Vagina (tissue), 2 donors: ENCODE measurements around the gene F10. TPM values are rescaled to one million over a fixed set of nuclear protein-coding genes. Genes with fewer than 3 reads are reported as not detected.

Experiments used
- DNase-seq, 2 donors: peaks; one replicate each; pipeline ENCODE4 v3.0.0-alpha.2; 2017; ENCODE audit errors: extremely low spot score in 2 of 2
- H3K27ac ChIP-seq: fragments of 200-600 bp; sonication (generic); one replicate; pipeline ENCODE4 v1.5.1; 2019
- H3K27me3 ChIP-seq: fragments of 200-600 bp; sonication (generic); one replicate; pipeline ENCODE4 v1.5.1; 2019
- H3K36me3 ChIP-seq, 2 donors: fragments of 200-600 bp; sonication (generic); one replicate each; pipeline ENCODE4 v1.5.1; 2017 to 2019
- H3K4me1 ChIP-seq: fragments of 200-600 bp; sonication (generic); one replicate; pipeline ENCODE4 v1.5.1; 2019
- H3K4me3 ChIP-seq, 2 donors: fragments of 200-600 bp; sonication (generic); 1 replicate in 1 of 2; 2 replicates in 1 of 2; pipeline ENCODE4 v1.5.1; 2016 to 2019
- H3K9me3 ChIP-seq: fragments of 200-600 bp; sonication (generic); one replicate; pipeline ENCODE4 v1.5.1; 2019
- CTCF ChIP-seq, 3 experiments: fragments of 450-650 bp in 2 of 3; fragments of 200-600 bp in 1 of 3; sonication (generic) in 1 of 3; IDR thresholded peaks; one replicate each; pipeline ENCODE4 v1.5.1; 2017 to 2019; ENCODE audit warnings: antibody characterized with exemption in 3 of 3, mild to moderate bottlenecking in 2 of 3, moderate library complexity in 2 of 3
- POLR2A ChIP-seq, 2 donors: fragments of 450-650 bp; IDR thresholded peaks; one replicate each; pipeline ENCODE4 v1.6.1; 2017; ENCODE audit warnings: antibody characterized with exemption in 2 of 2, mild to moderate bottlenecking in 2 of 2, moderate library complexity in 2 of 2
- POLR2AphosphoS5 ChIP-seq, 2 donors: sonication (generic); formaldehyde crosslinking; IDR thresholded peaks; one replicate each; pipeline ENCODE4 v1.9.0; 2017; ENCODE audit warnings: antibody characterized with exemption in 2 of 2, mild to moderate bottlenecking in 2 of 2, low read depth in 1 of 2; ENCODE audit not compliant: insufficient read depth in 1 of 2
- intact Hi-C: fragments of 100-400 bp; cut with DNase I; formaldehyde crosslinking; loops from one replicate; pipeline ENCODE4 v1.15.1; 2023
- total RNA-seq: library from RNA; depleted of rRNA; stranded (reverse); fragments of >200 nt; gene quantifications from one replicate; pipeline ENCODE4 v1.2.3, GENCODE V29; 2016

F10 gene
- 16.7 TPM for total RNA-seq

GRCh38 chr13:113122550-113123225, at the start of gene F10:
Gene F10, plus strand, starts transcription at chr13:113122799. Its CDS starts 57 bp downstream, at chr13:113122856.
- H3K4me3 ChIP-seq, result peak within 1 kb of the TSS; percentile 38 to 39
- no peaks in the 10 kb centered on the region for H3K27me3 ChIP-seq
- H3K27ac ChIP-seq, result peak within 1 kb of the TSS; percentile 87
- no peaks in the 10 kb centered on the region for H3K9me3 ChIP-seq
- intact Hi-C loops, result no loop called here
- DNase-seq, result peak in 1 of 2 donors; percentile 87
- TF ChIP-seq CTCF (IDR thresholded peaks at IDR 0.05) (no peak), POLR2A (IDR thresholded peaks at IDR 0.05) (peak in 1 of 2 donors; percentile 17), POLR2AphosphoS5 (IDR thresholded peaks at IDR 0.05; ENCODE audit: insufficient read depth in 1 of 2, low read depth in 1 of 2) (peak in 1 of 2 donors; percentile 78)
- no peaks in the 10 kb centered on the region for H3K36me3 ChIP-seq
- peaks cover 18% of the 10 kb centered on the region for H3K4me1 ChIP-seq

GRCh38 chr13:113073942-113074341, 48.7 kb upstream of the F10 start:
- intact Hi-C loops, result no loop called here
- H3K4me3 ChIP-seq, result no peak overlapping the region
- H3K27me3 ChIP-seq, result no peaks in the 10 kb centered on the region
- TF ChIP-seq CTCF (IDR thresholded peaks at IDR 0.05) (no peak), POLR2A (IDR thresholded peaks at IDR 0.05) (no peak), POLR2AphosphoS5 (IDR thresholded peaks at IDR 0.05; ENCODE audit: insufficient read depth in 1 of 2, low read depth in 1 of 2) (no peak)
- DNase-seq, result no peak
- no peaks in the 10 kb centered on the region for H3K9me3 ChIP-seq
- H3K36me3 ChIP-seq, result peaks cover 0 to 11% of the 10 kb centered on the region in 2 donors
- no peaks in the 10 kb centered on the region for H3K4me1 ChIP-seq
- H3K27ac ChIP-seq, result no peak overlapping the region

GRCh38 chr13:113074401-113074800, 48.2 kb upstream of the F10 start:
- intact Hi-C loops, result no loop called here
- no peak for DNase-seq
- no peaks in the 10 kb centered on the region for H3K9me3 ChIP-seq
- TF ChIP-seq POLR2AphosphoS5 (IDR thresholded peaks at IDR 0.05; ENCODE audit: insufficient read depth in 1 of 2, low read depth in 1 of 2), result no peak
- no peak for TF ChIP-seq CTCF (IDR thresholded peaks at IDR 0.05)
- TF ChIP-seq POLR2A (IDR thresholded peaks at IDR 0.05), result no peak
- no peaks in the 10 kb centered on the region for H3K4me1 ChIP-seq
- H3K36me3 ChIP-seq, result peaks cover 0 to 11% of the 10 kb centered on the region in 2 donors
- H3K27me3 ChIP-seq, result no peaks in the 10 kb centered on the region
- H3K27ac ChIP-seq, result no peak overlapping the region
- no peak overlapping the region for H3K4me3 ChIP-seq

- no peak overlapping the region for H3K4me3 ChIP-seq
- no peak for DNase-seq
- H3K27me3 ChIP-seq, result no peaks in the 10 kb centered on the region
- TF ChIP-seq CTCF (IDR thresholded peaks at IDR 0.05), result no peak
- no peak for TF ChIP-seq POLR2AphosphoS5 (IDR thresholded peaks at IDR 0.05; ENCODE audit: insufficient read depth in 1 of 2, low read depth in 1 of 2)
- no peak for TF ChIP-seq POLR2A (IDR thresholded peaks at IDR 0.05)
- H3K9me3 ChIP-seq, result no peaks in the 10 kb centered on the region
- H3K27ac ChIP-seq, result no peak overlapping the region
- H3K36me3 ChIP-seq, result peaks cover 0 to 11% of the 10 kb centered on the region in 2 donors
- no peaks in the 10 kb centered on the region for H3K4me1 ChIP-seq
- intact Hi-C loops, result no loop called here
Observed at GRCh38 chr13:113074876-113075275, 47.7 kb upstream of the F10 start.

- DNase-seq, result no peak
- Histone ChIP-seq H3K27me3 (no peaks in the 10 kb centered on the region), H3K4me3 (no peak overlapping the region), H3K9me3 (no peaks in the 10 kb centered on the region), H3K36me3 (peaks cover 0 to 11% of the 10 kb centered on the region in 2 donors), H3K27ac (no peak overlapping the region), H3K4me1 (no peaks in the 10 kb centered on the region)
- intact Hi-C loops, result no loop called here
- TF ChIP-seq POLR2A (IDR thresholded peaks at IDR 0.05), result no peak
- TF ChIP-seq POLR2AphosphoS5 (IDR thresholded peaks at IDR 0.05; ENCODE audit: insufficient read depth in 1 of 2, low read depth in 1 of 2), result no peak
- TF ChIP-seq CTCF (IDR thresholded peaks at IDR 0.05), result no peak
Observed at GRCh38 chr13:113075711-113076110, 46.9 kb upstream of the F10 start.
